ENCODE results near the gene CTSO. TPM values are rescaled to one million over a fixed set of nuclear protein-coding genes. Genes with fewer than 3 reads are reported as not detected.

Gene CTSO
- total and polyA plus RNA-seq, 4 donors: 8.0 to 58.3 (median 15.2) TPM

DNA sequence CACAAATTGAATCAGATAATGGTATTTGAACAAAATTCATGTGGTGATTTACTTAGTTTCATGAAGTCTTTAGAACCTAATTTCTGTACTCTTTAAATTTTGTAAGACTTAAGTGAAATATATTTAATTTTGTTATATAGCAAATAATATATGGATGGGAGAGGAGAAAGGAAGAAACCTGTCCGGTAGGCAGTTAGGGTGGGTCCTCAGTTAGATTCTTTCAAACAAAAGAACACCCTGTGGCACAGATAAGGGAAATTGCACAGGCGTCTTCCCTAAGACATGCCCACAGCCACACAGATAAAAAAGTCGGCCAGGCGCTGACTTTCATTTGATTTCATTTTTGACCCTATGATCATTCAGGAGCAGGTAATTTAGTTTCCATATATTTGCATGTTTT, 25.1 kb upstream of the CTSO start:
- no peak for DNase-seq
- ATAC-seq (ENCODE audit: insufficient read depth, low FRiP score): no peak
- Histone ChIP-seq H3K4me1 (ENCODE audit: control insufficient read depth in 5 of 5, insufficient read depth in 5 of 5, low read length in 5 of 5) (no peaks in the 10 kb centered on the region), H3K27ac (ENCODE audit: low read depth in 1 of 2, low read length in 1 of 2) (no peak overlapping the region), H3K4me3 (no peak overlapping the region), H3K9ac (ENCODE audit: insufficient read depth in 1 of 2, low read length in 2 of 2) (no peak overlapping the region), H3K9me3 (ENCODE audit: control insufficient read depth in 4 of 4, insufficient read depth in 3 of 4, low read length in 3 of 4) (no peaks in the 10 kb centered on the region), H3K27me3 (ENCODE audit: control insufficient read depth in 3 of 3, insufficient read depth in 3 of 3, low read length in 2 of 3) (no peaks in the 10 kb centered on the region), H3K36me3 (ENCODE audit: control insufficient read depth in 4 of 4, insufficient read depth in 4 of 4, low read length in 4 of 4) (no peaks in the 10 kb centered on the region)
- TF ChIP-seq, protein P1, sequence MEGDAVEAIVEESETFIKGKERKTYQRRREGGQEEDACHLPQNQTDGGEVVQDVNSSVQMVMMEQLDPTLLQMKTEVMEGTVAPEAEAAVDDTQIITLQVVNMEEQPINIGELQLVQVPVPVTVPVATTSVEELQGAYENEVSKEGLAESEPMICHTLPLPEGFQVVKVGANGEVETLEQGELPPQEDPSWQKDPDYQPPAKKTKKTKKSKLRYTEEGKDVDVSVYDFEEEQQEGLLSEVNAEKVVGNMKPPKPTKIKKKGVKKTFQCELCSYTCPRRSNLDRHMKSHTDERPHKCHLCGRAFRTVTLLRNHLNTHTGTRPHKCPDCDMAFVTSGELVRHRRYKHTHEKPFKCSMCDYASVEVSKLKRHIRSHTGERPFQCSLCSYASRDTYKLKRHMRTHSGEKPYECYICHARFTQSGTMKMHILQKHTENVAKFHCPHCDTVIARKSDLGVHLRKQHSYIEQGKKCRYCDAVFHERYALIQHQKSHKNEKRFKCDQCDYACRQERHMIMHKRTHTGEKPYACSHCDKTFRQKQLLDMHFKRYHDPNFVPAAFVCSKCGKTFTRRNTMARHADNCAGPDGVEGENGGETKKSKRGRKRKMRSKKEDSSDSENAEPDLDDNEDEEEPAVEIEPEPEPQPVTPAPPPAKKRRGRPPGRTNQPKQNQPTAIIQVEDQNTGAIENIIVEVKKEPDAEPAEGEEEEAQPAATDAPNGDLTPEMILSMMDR (IDR thresholded peaks at IDR 0.05; ENCODE audit: control extremely low read depth, extremely low read depth): no peak
- 69 to 91% methylated on average over 4 of the region's 4 CpGs for WGBS, 2 donors

DNA sequence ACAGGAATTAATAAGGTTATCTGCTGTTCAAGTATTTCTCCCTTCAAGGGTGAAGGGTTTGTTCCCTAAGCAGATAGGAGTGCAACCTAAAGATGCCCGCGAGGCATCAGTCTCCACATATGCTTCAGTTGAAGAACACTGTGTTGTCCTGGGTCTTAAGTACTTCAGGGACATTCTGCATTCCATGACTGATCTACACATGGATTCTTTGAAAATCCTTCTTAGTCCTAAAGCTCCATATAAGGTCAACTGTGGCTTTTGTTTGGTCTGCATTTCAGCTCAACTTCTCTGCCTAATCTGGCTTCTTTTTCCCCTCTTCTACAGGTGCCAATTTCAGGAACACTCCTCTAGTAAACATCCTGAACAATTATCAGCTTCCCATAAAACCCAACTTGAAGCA, 21.8 kb upstream of the CTSO start:
- TF ChIP-seq, protein P1 (IDR thresholded peaks at IDR 0.05; ENCODE audit: control extremely low read depth, extremely low read depth): no peak

DNA sequence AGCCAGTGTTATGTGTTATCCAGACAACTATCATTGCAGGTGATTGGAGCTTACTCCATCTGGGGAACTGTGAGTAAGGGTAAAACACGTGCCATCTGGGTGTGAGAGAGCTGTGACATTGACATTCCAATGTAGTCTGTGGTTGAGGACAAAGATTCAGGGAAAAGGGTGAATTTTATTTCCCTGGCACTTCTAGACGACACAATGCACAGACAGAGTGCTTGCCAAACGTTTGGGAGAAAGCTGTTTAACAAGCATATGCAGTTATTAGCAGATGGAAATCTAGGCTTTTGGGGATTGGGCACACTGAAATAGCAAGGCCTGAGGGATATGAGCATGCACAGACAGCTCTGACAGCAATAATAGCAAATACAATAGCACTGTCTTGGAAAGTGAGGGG, 21.3 kb upstream of the CTSO start:
- peak in 1 of 3 donors; percentile 10 for DNase-seq
- TF ChIP-seq, protein P1 (IDR thresholded peaks at IDR 0.05; ENCODE audit: control extremely low read depth, extremely low read depth): no peak
- 33 to 36% methylated on average over 3 of the region's 3 CpGs for WGBS, 2 donors

More for the DNA sequence above, 21.8 kb upstream of the CTSO start:
- 97 to 100% methylated on average over 2 of the region's 2 CpGs for WGBS, 2 donors
- Histone ChIP-seq H3K36me3 (ENCODE audit: control insufficient read depth in 4 of 4, insufficient read depth in 4 of 4, low read length in 4 of 4) (no peaks in the 10 kb centered on the region), H3K4me3 (no peak overlapping the region), H3K9ac (ENCODE audit: insufficient read depth in 1 of 2, low read length in 2 of 2) (no peak overlapping the region), H3K27ac (ENCODE audit: low read depth in 1 of 2, low read length in 1 of 2) (no peak overlapping the region), H3K4me1 (ENCODE audit: control insufficient read depth in 5 of 5, insufficient read depth in 5 of 5, low read length in 5 of 5) (no peaks in the 10 kb centered on the region), H3K9me3 (ENCODE audit: control insufficient read depth in 4 of 4, insufficient read depth in 3 of 4, low read length in 3 of 4) (no peaks in the 10 kb centered on the region), H3K27me3 (ENCODE audit: control insufficient read depth in 3 of 3, insufficient read depth in 3 of 3, low read length in 2 of 3) (no peaks in the 10 kb centered on the region)
- DNase-seq (no peak), ATAC-seq (ENCODE audit: insufficient read depth, low FRiP score) (no peak)

DNA sequence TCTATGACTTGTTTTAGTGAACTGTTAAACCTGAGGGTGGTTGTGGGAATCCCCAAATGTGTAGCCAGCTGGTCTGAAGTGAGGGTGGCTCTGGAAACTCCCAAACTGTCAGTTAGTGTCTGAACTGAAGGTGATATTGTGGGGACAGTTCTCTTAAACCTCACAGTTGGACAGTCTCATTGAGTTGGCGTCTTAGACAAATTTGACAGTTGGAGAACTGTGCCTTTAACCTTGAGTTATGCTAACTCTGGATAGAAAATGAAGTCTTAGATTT, 20.7 kb upstream of the CTSO start:
- H3K27me3 ChIP-seq (ENCODE audit: control insufficient read depth in 3 of 3, insufficient read depth in 3 of 3, low read length in 2 of 3): no peaks in the 10 kb centered on the region
- no peak overlapping the region for H3K4me3 ChIP-seq
- H3K9ac ChIP-seq (ENCODE audit: insufficient read depth in 1 of 2, low read length in 2 of 2): no peak overlapping the region
- H3K9me3 ChIP-seq (ENCODE audit: control insufficient read depth in 4 of 4, insufficient read depth in 3 of 4, low read length in 3 of 4): no peaks in the 10 kb centered on the region
- DNase-seq (no peak), ATAC-seq (ENCODE audit: insufficient read depth, low FRiP score) (no peak)
- no peak overlapping the region for H3K27ac ChIP-seq (ENCODE audit: low read depth in 1 of 2, low read length in 1 of 2)
- H3K36me3 ChIP-seq (ENCODE audit: control insufficient read depth in 4 of 4, insufficient read depth in 4 of 4, low read length in 4 of 4): no peaks in the 10 kb centered on the region
- WGBS, 2 donors: 76 to 80% methylated on average over 1 of the region's 1 CpG
- TF ChIP-seq, protein P1 (IDR thresholded peaks at IDR 0.05; ENCODE audit: control extremely low read depth, extremely low read depth): no peak
- no peaks in the 10 kb centered on the region for H3K4me1 ChIP-seq (ENCODE audit: control insufficient read depth in 5 of 5, insufficient read depth in 5 of 5, low read length in 5 of 5)

More for the DNA sequence above, 21.3 kb upstream of the CTSO start:
- Histone ChIP-seq H3K36me3 (ENCODE audit: control insufficient read depth in 4 of 4, insufficient read depth in 4 of 4, low read length in 4 of 4) (no peaks in the 10 kb centered on the region), H3K9ac (ENCODE audit: insufficient read depth in 1 of 2, low read length in 2 of 2) (no peak overlapping the region), H3K27ac (ENCODE audit: low read depth in 1 of 2, low read length in 1 of 2) (no peak overlapping the region), H3K4me3 (no peak overlapping the region), H3K4me1 (ENCODE audit: control insufficient read depth in 5 of 5, insufficient read depth in 5 of 5, low read length in 5 of 5) (no peaks in the 10 kb centered on the region), H3K27me3 (ENCODE audit: control insufficient read depth in 3 of 3, insufficient read depth in 3 of 3, low read length in 2 of 3) (no peaks in the 10 kb centered on the region), H3K9me3 (ENCODE audit: control insufficient read depth in 4 of 4, insufficient read depth in 3 of 4, low read length in 3 of 4) (no peaks in the 10 kb centered on the region)
- ATAC-seq (ENCODE audit: insufficient read depth, low FRiP score): no peak

All from lung (tissue), 12 donors.